Measurements from ENCODE around the gene LHX5. TPM values are rescaled to one million over a fixed set of nuclear protein-coding genes. Genes with fewer than 3 reads are reported as not detected.

LHX5 gene
- total RNA-seq, 4 donors from 2014 or later = not detected

DNA sequence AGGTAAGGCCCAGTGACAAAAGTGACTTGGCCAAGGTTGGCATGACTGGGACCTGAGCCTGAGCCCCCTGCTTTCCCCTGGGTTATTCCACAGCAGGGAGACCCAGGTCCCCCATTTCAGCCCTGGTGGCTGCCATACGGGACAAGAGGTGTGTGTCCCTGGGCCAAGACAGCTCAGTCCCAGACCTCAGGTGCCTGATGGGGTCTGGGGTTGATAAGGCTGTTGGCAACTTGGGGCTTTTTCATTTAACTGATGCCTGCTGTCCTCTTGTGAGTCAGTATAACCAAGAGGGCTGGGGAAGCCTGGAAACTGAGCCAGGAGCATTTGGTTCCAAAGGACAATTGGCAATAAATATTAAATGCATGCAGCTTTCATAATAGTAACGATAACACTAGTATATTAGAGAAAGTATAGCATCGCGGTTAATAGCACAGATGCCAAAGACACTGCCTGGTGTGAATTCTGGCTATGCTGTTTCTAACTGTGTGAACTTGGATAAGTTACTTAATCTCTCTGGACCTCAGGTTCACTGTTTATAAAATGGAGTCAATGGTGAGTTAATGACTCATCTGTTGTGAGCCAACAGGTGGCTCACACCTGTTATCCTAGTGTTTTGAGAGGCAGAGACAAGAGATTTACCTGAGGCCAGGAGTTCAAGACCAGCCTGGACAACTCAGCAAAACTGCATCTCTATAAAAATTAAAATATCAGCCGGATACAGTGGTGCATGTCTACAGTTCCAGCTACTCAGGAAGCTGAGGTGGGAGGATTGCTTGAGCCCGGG lies 48.6 kb downstream of the LHX5 start:
- DNase-seq (ENCODE audit: low spot score) (no peak), ATAC-seq (ENCODE audit: low FRiP score) (no peak)
- TF ChIP-seq, protein P1, sequence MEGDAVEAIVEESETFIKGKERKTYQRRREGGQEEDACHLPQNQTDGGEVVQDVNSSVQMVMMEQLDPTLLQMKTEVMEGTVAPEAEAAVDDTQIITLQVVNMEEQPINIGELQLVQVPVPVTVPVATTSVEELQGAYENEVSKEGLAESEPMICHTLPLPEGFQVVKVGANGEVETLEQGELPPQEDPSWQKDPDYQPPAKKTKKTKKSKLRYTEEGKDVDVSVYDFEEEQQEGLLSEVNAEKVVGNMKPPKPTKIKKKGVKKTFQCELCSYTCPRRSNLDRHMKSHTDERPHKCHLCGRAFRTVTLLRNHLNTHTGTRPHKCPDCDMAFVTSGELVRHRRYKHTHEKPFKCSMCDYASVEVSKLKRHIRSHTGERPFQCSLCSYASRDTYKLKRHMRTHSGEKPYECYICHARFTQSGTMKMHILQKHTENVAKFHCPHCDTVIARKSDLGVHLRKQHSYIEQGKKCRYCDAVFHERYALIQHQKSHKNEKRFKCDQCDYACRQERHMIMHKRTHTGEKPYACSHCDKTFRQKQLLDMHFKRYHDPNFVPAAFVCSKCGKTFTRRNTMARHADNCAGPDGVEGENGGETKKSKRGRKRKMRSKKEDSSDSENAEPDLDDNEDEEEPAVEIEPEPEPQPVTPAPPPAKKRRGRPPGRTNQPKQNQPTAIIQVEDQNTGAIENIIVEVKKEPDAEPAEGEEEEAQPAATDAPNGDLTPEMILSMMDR (IDR thresholded peaks at IDR 0.05) = no peak

DNA sequence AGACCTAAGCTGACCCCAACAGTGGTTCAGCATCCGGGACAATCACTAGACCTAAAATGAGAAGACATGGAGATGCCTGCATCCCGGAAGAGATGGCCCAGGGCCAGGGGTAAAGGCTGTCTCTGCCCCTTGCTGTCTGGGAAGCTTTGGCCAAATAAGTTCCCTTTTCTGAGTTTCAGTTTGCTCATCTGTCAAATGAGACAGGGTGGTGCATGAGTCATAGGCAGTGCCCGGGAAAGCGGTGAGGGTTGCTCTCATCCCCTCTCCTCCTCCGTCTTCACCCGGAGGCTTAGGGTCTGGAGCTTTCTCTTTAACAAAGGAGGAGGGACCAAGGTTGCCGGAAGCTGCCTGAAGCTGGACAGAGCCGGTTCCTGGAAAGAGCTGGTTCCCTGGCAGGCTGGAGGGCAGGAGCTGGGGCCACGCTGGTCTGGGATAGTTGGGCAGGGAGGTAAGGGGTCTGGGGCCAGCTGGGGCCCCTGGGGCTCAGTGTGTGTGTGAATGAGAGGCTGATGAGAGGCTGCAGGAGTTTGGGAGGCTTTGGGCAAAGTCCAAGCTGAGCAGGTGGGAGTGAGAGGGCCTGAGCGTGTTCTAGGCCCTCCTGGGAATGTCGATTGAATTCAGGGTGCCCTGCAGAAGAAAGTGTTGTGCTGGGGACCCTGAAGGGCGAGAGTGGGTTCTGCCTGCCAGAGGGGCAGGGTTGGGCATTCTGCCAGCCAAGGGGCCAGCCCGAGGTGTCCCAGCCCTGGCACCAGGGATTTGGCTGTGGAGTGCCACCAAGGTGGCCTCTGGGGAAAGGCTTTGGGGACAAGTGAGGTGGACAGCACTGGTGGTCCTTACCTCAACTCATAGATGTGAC lies 49.4 kb downstream of the LHX5 start, which contains the start of gene SDSL:
Gene SDSL (plus strand): TSS at position 351 of the 856 bp plus-strand sequence. CDS start 5,603 bp downstream, outside the sequence.
- DNase-seq (ENCODE audit: low spot score) (peak; percentile 44), ATAC-seq (ENCODE audit: low FRiP score) (peak; percentile 95)
- TF ChIP-seq, protein P1 (IDR thresholded peaks at IDR 0.05) = no peak

DNA sequence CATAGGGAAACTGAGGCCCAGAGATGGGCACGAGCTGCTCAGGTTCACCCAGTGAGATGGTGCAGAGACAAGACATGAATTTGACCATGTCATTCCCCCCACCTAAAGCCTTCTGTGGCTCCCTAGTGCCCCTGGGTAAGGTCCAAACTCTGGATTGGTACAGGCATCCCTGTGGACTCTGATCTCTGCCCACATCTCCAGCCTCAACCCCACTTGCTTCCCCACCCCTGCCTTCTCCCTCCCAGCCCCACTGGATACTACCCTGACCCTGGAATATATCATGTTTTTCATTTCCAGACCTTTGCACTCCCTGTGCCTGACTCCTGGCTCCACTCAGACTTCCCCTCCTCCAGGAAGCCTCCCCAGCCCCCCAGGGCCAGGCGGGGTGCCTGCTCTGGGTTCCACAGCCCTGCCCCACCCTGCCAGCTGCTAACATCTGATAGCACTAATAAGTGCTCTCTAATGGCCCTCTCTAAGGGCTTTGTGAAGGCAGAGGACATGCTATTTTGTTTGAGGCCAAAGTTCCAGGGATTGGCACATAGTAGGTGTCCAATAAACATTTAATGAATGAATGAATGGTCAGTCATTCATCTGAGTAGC lies 50.6 kb downstream of the LHX5 start:
- ATAC-seq (ENCODE audit: low FRiP score) (no peak), DNase-seq (ENCODE audit: low spot score) (no peak)
- TF ChIP-seq, protein P1 (IDR thresholded peaks at IDR 0.05) = no peak

- peak; percentile 66 for DNase-seq (ENCODE audit: low spot score)
- ATAC-seq (ENCODE audit: low FRiP score) = peak; percentile 16
- TF ChIP-seq, protein P1 (IDR thresholded peaks at IDR 0.05) = no peak
Observed at GRCh38 chr12:113418213-113418879, 53.3 kb downstream of the LHX5 start.

- no peak for DNase-seq (ENCODE audit: low spot score)
- ATAC-seq (ENCODE audit: low FRiP score) = peak; percentile 52
- TF ChIP-seq, protein P1 (IDR thresholded peaks at IDR 0.05) = no peak
Observed at GRCh38 chr12:113416091-113416754, 55.4 kb downstream of the LHX5 start.

- TF ChIP-seq, protein P1 (IDR thresholded peaks at IDR 0.05) = no peak
- DNase-seq (ENCODE audit: low spot score) = no peak
- ATAC-seq (ENCODE audit: low FRiP score) = no peak
Observed at GRCh38 chr12:113414519-113415038, 57.1 kb downstream of the LHX5 start.
